Activated naive CD8-positive, alpha-beta T cell (primary cell): ENCODE results near the gene SDK2.

Experiments used
- H3K27ac Mint-ChIP-seq: one replicate; pipeline ENCODE4 v1.8.0; 2021; ENCODE audit warnings: mixed read lengths
- H3K27me3 Mint-ChIP-seq: one replicate; pipeline ENCODE4 v1.8.0; 2021; ENCODE audit warnings: mixed read lengths
- H3K36me3 Mint-ChIP-seq: one replicate; pipeline ENCODE4 v1.8.0; 2021; ENCODE audit warnings: mixed read lengths
- H3K4me1 Mint-ChIP-seq: one replicate; pipeline ENCODE4 v1.8.0; 2021; ENCODE audit warnings: low read depth, mixed read lengths
- H3K4me3 Mint-ChIP-seq: one replicate; pipeline ENCODE4 v1.8.0; 2021; ENCODE audit warnings: mild to moderate bottlenecking, mixed read lengths
- H3K9me3 Mint-ChIP-seq: one replicate; pipeline ENCODE4 v1.8.0; 2021; ENCODE audit warnings: low read depth, mixed read lengths

Gene SDK2

GRCh38 chr17:73431401-73432205 lies 212.6 kb downstream of the SDK2 start:
- H3K4me3 Mint-ChIP-seq: no peak overlapping the region
- H3K36me3 Mint-ChIP-seq: no peaks in the 10 kb centered on the region
- H3K9me3 Mint-ChIP-seq: no peaks in the 10 kb centered on the region
- no peaks in the 10 kb centered on the region for H3K27me3 Mint-ChIP-seq
- no peak overlapping the region for H3K27ac Mint-ChIP-seq
- H3K4me1 Mint-ChIP-seq: peaks cover 9% of the 10 kb centered on the region

- no peaks in the 10 kb centered on the region for H3K27me3 Mint-ChIP-seq
- no peak overlapping the region for H3K27ac Mint-ChIP-seq
- no peaks in the 10 kb centered on the region for H3K36me3 Mint-ChIP-seq
- peaks cover 9% of the 10 kb centered on the region for H3K4me1 Mint-ChIP-seq
- no peaks in the 10 kb centered on the region for H3K9me3 Mint-ChIP-seq
- H3K4me3 Mint-ChIP-seq: no peak overlapping the region
Measured at GRCh38 chr17:73430848-73431247, 213.4 kb downstream of the SDK2 start.

GRCh38 chr17:73430165-73430680 lies 214.0 kb downstream of the SDK2 start:
- Mint-ChIP-seq H3K27ac (no peak overlapping the region), H3K36me3 (no peaks in the 10 kb centered on the region), H3K27me3 (no peaks in the 10 kb centered on the region), H3K4me3 (no peak overlapping the region), H3K9me3 (no peaks in the 10 kb centered on the region), H3K4me1 (peaks cover 9% of the 10 kb centered on the region)

DNA sequence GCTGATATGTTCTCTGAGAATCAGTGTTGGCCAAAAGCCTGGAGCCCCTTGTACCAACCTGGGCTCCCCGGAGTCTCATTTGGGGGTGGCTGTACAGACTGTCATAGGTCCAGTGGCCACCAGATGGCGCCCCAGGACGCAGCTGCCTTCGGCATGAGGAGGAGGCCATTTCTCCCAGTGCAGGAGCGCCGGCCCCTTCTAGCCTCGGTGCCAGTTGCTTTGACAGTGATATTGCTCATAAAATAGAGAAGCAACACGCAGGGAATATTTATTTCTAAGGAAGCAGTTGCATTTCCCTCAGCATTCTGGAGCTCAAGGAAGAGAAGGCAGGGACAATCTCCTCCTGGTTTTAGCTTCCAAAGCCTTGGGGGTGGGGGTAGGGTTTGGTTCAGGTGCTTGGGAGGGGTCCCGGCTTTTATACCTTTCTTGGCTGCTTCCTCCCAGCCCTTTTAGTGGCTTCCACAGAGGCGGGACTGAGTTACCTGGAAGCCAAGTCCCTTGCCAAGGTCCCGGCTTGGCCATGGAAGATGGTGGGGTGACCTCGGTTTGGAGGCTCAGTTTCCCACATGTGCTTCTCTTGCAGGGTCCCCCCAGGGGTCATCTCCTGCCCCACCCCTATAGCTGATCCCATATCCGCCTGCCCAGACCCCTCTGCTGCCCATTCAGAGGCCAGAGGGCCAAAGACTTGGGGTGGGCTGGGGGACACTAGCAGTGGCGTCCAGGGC lies 214.6 kb downstream of the SDK2 start:
- Mint-ChIP-seq H3K4me1 (peaks cover 9% of the 10 kb centered on the region), H3K4me3 (no peak overlapping the region), H3K27me3 (no peaks in the 10 kb centered on the region), H3K9me3 (no peaks in the 10 kb centered on the region), H3K36me3 (no peaks in the 10 kb centered on the region), H3K27ac (no peak overlapping the region)

- H3K9me3 Mint-ChIP-seq: no peaks in the 10 kb centered on the region
- no peak overlapping the region for H3K27ac Mint-ChIP-seq
- H3K4me1 Mint-ChIP-seq: peaks cover 9% of the 10 kb centered on the region
- no peak overlapping the region for H3K4me3 Mint-ChIP-seq
- H3K36me3 Mint-ChIP-seq: peaks cover 2% of the 10 kb centered on the region
- H3K27me3 Mint-ChIP-seq: no peaks in the 10 kb centered on the region
Measured at GRCh38 chr17:73427198-73427597, 217.0 kb downstream of the SDK2 start.

- H3K27ac Mint-ChIP-seq: no peak overlapping the region
- H3K4me1 Mint-ChIP-seq: peaks cover 2% of the 10 kb centered on the region
- H3K27me3 Mint-ChIP-seq: no peaks in the 10 kb centered on the region
- H3K9me3 Mint-ChIP-seq: no peaks in the 10 kb centered on the region
- no peak overlapping the region for H3K4me3 Mint-ChIP-seq
- H3K36me3 Mint-ChIP-seq: peaks cover 5% of the 10 kb centered on the region
Measured at GRCh38 chr17:73424571-73424970, 219.7 kb downstream of the SDK2 start.

- Mint-ChIP-seq H3K4me3 (no peak overlapping the region), H3K9me3 (no peaks in the 10 kb centered on the region), H3K36me3 (peaks cover 5% of the 10 kb centered on the region), H3K27ac (no peak overlapping the region), H3K27me3 (no peaks in the 10 kb centered on the region), H3K4me1 (no peaks in the 10 kb centered on the region)
Measured at GRCh38 chr17:73423806-73424205, 220.4 kb downstream of the SDK2 start.

GRCh38 chr17:73423159-73423715 lies 221.0 kb downstream of the SDK2 start:
- H3K4me1 Mint-ChIP-seq: no peaks in the 10 kb centered on the region
- H3K27me3 Mint-ChIP-seq: no peaks in the 10 kb centered on the region
- peaks cover 5% of the 10 kb centered on the region for H3K36me3 Mint-ChIP-seq
- H3K4me3 Mint-ChIP-seq: no peak overlapping the region
- no peak overlapping the region for H3K27ac Mint-ChIP-seq
- no peaks in the 10 kb centered on the region for H3K9me3 Mint-ChIP-seq

DNA sequence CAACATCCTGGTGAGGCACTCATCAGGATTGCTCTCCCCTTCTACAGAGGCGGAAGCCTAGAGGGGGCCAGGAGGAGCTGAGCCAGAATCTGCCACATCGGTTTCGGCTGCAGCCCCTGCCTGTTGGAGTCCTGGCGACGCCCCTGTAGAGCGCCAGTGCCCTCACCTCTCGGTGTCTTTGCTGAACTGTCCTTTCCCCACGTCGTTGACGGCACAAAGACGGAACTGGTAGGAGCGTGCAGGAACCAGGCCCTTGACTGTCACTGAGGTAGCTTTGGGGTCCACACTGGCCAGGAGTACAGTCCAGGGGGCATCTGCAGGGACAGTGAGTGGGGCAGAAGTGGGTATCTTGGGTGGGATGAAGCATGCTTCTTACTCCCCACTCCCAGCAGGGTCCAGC lies 222.1 kb downstream of the SDK2 start:
- H3K9me3 Mint-ChIP-seq: no peaks in the 10 kb centered on the region
- H3K27me3 Mint-ChIP-seq: no peaks in the 10 kb centered on the region
- no peak overlapping the region for H3K4me3 Mint-ChIP-seq
- peaks cover 5% of the 10 kb centered on the region for H3K36me3 Mint-ChIP-seq
- H3K4me1 Mint-ChIP-seq: no peaks in the 10 kb centered on the region
- no peak overlapping the region for H3K27ac Mint-ChIP-seq

DNA sequence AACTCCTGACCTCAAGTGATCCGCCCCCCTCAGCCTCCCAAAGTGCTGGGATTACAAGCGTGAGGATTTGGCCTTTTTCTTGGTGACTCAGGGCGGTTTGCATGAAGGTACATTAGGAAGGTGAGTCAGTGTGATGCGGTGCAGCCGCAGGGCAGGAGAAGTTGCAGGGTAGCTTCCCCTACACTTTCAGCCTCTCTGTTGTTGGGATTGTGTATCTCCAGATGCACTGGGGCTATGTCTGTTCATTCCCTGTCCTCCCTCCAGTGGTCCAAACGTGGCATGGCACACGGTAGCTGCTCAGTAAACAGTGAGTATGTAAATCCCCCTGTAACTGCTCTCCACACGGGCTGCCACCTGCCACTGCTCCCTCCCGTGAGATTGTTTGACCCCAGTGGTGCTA lies 223.3 kb downstream of the SDK2 start:
- H3K27me3 Mint-ChIP-seq: no peaks in the 10 kb centered on the region
- no peak overlapping the region for H3K27ac Mint-ChIP-seq
- no peaks in the 10 kb centered on the region for H3K9me3 Mint-ChIP-seq
- H3K36me3 Mint-ChIP-seq: peaks cover 5% of the 10 kb centered on the region
- H3K4me1 Mint-ChIP-seq: no peaks in the 10 kb centered on the region
- no peak overlapping the region for H3K4me3 Mint-ChIP-seq

DNA sequence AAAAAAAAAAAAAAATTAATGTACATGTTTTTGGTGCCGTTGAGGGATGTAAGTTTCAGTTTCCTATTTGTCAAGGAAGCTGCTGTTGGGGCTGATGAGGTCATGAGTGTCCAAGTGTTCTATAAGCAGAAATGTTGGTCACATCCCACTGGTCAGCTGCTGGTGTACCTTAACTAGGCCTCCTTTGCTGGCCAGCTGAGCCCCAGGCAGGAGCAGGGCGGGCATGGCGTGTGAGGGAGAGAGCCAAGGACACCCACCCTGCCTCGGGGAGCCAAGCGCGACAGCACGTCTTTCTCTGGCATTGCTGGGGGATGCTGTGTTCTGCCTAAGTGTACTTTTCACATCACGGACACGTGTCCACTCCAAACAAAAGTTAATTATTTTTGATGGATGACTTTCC lies 224.4 kb downstream of the SDK2 start:
- Mint-ChIP-seq H3K27me3 (no peaks in the 10 kb centered on the region), H3K9me3 (no peaks in the 10 kb centered on the region), H3K4me3 (no peak overlapping the region), H3K27ac (no peak overlapping the region), H3K4me1 (no peaks in the 10 kb centered on the region), H3K36me3 (peaks cover 5% of the 10 kb centered on the region)

- H3K4me1 Mint-ChIP-seq: no peaks in the 10 kb centered on the region
- peaks cover 5% of the 10 kb centered on the region for H3K36me3 Mint-ChIP-seq
- H3K27ac Mint-ChIP-seq: no peak overlapping the region
- H3K4me3 Mint-ChIP-seq: no peak overlapping the region
- H3K27me3 Mint-ChIP-seq: no peaks in the 10 kb centered on the region
- H3K9me3 Mint-ChIP-seq: no peaks in the 10 kb centered on the region
Measured at GRCh38 chr17:73419051-73419450, 225.2 kb downstream of the SDK2 start.

GRCh38 chr17:73415782-73416181 lies 228.5 kb downstream of the SDK2 start:
- no peaks in the 10 kb centered on the region for H3K4me1 Mint-ChIP-seq
- H3K27ac Mint-ChIP-seq: no peak overlapping the region
- H3K36me3 Mint-ChIP-seq: no peaks in the 10 kb centered on the region
- H3K4me3 Mint-ChIP-seq: no peak overlapping the region
- no peaks in the 10 kb centered on the region for H3K9me3 Mint-ChIP-seq
- no peaks in the 10 kb centered on the region for H3K27me3 Mint-ChIP-seq

DNA sequence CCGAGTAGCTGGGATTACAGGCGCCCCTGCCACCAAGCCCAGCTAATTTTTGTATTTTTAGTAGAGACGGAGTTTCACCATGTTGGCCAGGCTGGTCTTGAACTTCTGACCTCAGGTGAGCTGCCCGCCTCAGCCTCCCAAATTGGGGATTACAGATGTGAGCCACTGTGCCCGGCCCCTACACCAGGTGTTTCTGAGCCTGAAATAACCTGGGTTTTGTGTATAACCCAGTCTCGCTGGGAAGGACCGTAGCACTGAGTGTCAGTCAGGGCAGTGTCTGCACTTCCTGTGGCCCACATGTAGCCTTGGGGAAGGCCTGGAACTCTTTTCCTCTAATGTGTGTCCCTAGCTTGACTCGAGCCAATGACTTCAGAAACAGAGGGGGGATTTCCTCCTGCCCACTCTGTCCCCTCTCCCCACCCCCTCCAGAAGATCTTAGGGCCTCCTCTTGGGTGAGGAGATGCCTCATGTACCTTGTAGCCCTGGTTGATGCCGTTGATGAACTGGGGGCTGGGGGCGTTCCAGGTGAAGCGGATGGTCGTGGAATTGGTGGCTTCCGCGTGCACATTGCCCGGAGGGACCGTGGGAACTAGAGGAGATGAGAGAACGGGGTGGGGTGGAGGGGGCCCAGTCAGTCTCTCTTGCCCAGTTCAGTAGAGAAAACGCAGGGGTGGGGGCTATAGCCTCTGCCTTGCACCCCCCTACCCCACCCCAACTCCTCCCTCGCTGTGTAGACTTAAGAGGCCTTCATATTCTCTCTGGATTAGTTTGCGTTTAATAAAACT lies 229.9 kb downstream of the SDK2 start:
- Mint-ChIP-seq H3K36me3 (no peaks in the 10 kb centered on the region), H3K27me3 (no peaks in the 10 kb centered on the region), H3K4me1 (no peaks in the 10 kb centered on the region), H3K27ac (no peak overlapping the region), H3K4me3 (no peak overlapping the region), H3K9me3 (no peaks in the 10 kb centered on the region)

DNA sequence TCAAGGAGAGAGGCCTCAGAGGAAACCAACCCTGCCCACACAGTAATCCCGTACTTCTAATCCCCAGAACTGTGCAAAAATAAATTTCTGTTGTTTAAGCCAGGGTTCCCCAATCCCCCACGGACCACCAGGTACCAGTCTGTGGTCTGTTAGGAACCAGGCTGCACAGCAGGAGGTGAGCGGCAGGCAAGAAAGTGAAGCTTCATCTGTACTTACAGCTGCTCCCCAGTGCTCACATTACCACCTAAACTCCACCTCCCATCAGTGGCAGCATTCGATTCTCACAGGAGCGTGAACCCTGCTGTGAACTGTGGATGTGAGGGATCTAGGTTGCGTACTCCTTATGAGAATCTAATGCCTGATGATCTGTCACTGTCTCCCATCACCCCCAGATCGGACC lies 231.3 kb downstream of the SDK2 start:
- Mint-ChIP-seq H3K9me3 (no peaks in the 10 kb centered on the region), H3K27ac (no peak overlapping the region), H3K27me3 (no peaks in the 10 kb centered on the region), H3K4me1 (no peaks in the 10 kb centered on the region), H3K36me3 (no peaks in the 10 kb centered on the region), H3K4me3 (no peak overlapping the region)
